ENCODE measurements around the gene GPR161.

Gene GPR161

DNA sequence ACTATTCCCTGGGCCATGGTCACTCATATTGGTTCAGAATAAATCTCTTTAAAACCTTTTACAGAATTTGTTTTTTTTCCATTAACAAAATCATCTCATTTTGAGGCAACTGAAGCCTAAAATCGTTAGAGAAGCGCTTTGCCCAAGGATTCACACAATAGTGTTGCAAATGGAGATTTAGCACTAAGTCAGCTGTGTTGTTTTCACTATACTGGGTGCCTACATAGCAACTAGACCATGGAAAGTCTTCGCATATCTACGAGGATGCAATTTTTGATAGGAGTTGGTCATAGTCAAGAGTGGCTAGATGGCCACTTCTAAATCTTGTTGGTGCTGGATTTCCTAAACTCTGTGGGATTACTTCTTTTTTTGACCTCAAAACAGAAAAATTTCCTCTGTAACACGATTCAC is 41.5 kb upstream of the GPR161 start:
- H3K9me3 Mint-ChIP-seq: peaks cover 2% of the 10 kb centered on the region
- H3K27ac Mint-ChIP-seq: no peak overlapping the region
- H3K4me3 Mint-ChIP-seq: no peak overlapping the region
- no peaks in the 10 kb centered on the region for H3K27me3 Mint-ChIP-seq (ENCODE audit: low read depth)
- H3K4me1 Mint-ChIP-seq: no peaks in the 10 kb centered on the region
- no peaks in the 10 kb centered on the region for H3K36me3 Mint-ChIP-seq (ENCODE audit: low read depth)
- TF ChIP-seq, protein P1, sequence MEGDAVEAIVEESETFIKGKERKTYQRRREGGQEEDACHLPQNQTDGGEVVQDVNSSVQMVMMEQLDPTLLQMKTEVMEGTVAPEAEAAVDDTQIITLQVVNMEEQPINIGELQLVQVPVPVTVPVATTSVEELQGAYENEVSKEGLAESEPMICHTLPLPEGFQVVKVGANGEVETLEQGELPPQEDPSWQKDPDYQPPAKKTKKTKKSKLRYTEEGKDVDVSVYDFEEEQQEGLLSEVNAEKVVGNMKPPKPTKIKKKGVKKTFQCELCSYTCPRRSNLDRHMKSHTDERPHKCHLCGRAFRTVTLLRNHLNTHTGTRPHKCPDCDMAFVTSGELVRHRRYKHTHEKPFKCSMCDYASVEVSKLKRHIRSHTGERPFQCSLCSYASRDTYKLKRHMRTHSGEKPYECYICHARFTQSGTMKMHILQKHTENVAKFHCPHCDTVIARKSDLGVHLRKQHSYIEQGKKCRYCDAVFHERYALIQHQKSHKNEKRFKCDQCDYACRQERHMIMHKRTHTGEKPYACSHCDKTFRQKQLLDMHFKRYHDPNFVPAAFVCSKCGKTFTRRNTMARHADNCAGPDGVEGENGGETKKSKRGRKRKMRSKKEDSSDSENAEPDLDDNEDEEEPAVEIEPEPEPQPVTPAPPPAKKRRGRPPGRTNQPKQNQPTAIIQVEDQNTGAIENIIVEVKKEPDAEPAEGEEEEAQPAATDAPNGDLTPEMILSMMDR (IDR thresholded peaks at IDR 0.05; ENCODE audit: unreplicated experiment in 3 of 3): no peak

DNA sequence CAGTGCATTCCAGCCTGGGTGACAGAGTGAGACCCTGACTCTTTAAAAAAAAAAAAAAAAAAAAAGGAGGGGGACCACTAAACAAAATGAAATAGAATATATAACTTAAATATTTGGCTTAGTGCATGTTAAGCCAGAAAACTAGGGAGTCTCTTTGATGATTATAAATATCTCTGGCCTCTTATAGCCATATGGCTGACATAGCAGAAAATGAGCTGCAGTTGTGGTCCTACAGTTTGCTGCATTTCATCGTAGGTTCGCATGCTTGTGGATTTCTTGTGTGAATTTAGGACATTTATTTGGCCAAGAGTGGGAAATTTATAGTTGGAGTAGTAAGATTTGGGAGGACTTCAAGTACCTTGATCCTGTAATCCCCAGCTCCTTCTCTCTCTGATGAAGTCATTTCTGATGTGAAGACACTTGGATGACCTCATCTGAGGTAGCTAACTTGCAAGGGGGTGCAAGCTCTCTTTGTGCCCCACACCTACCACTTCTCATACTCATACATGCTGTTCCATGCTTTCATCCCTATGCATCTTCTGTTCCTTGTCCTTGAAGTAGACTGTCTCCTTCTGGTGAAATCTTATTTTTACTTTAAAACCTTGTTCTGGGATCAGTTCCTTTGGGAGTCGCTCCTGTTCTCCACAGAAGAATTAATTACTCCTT is 35.7 kb upstream of the GPR161 start:
- H3K9me3 Mint-ChIP-seq: peaks cover 2% of the 10 kb centered on the region
- H3K27ac Mint-ChIP-seq: no peak overlapping the region
- no peaks in the 10 kb centered on the region for H3K36me3 Mint-ChIP-seq (ENCODE audit: low read depth)

GRCh38 chr1:168170564-168171508 is 34.1 kb upstream of the GPR161 start:
- H3K27ac Mint-ChIP-seq: peak overlapping the region in 1 of 3 experiments; percentile 35
- peaks cover 4% of the 10 kb centered on the region for H3K27me3 Mint-ChIP-seq (ENCODE audit: low read depth)
- peaks cover 2% of the 10 kb centered on the region for H3K9me3 Mint-ChIP-seq
- no peaks in the 10 kb centered on the region for H3K4me1 Mint-ChIP-seq
- TF ChIP-seq, protein P1 (IDR thresholded peaks at IDR 0.05; ENCODE audit: unreplicated experiment in 3 of 3): no peak
- no peaks in the 10 kb centered on the region for H3K36me3 Mint-ChIP-seq (ENCODE audit: low read depth)
- no peak overlapping the region for H3K4me3 Mint-ChIP-seq

More for the DNA sequence above, 35.7 kb upstream of the GPR161 start:
- TF ChIP-seq, protein P1 (IDR thresholded peaks at IDR 0.05; ENCODE audit: unreplicated experiment in 3 of 3): no peak
- peaks cover 4% of the 10 kb centered on the region for H3K27me3 Mint-ChIP-seq (ENCODE audit: low read depth)
- H3K4me3 Mint-ChIP-seq: no peak overlapping the region
- no peaks in the 10 kb centered on the region for H3K4me1 Mint-ChIP-seq

DNA sequence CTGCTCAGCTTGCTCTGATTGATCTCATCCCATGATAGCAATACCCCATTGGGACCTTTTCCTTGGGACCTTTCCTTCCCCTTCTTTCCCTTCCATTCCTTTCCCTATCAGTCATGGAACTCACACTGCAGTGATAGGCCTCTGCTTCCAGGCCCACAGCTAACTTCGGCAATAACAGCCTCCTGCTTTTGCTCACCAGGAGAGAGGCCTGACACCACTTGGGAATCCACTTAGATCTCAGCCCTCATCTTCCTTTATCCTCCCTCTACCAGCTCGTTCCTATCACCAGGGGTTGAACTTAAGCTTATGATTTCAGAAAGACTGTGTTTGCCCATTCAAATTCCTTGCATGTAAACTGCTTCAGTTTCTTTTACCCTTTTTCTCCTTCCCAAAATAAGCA is 31.1 kb upstream of the GPR161 start:
- H3K9me3 Mint-ChIP-seq: no peaks in the 10 kb centered on the region
- no peaks in the 10 kb centered on the region for H3K36me3 Mint-ChIP-seq (ENCODE audit: low read depth)
- no peaks in the 10 kb centered on the region for H3K4me1 Mint-ChIP-seq
- H3K4me3 Mint-ChIP-seq: no peak overlapping the region
- H3K27me3 Mint-ChIP-seq (ENCODE audit: low read depth): peaks cover 4% of the 10 kb centered on the region
- TF ChIP-seq, protein P1 (IDR thresholded peaks at IDR 0.05; ENCODE audit: unreplicated experiment in 3 of 3): no peak
- no peak overlapping the region for H3K27ac Mint-ChIP-seq

DNA sequence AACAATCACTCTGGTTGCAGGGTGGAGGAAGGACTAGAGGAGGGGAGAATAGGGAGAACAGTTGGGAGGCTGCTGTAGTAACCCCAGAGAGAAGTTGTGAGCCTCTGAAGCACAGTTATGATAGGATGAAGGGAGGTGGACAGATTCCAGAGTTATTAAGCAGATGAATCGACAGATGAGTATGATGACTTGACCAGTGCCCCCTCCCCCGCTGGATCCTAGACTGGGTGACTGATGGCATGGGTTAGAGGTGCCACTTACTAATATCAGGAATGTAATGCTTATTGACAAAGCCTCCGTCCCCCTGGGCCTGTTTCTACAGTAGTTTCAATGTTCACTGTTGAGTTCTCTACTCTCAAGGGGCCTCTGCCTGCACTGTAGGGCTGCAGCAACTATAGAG is 28.0 kb upstream of the GPR161 start:
- Mint-ChIP-seq H3K36me3 (ENCODE audit: low read depth) (peaks cover 8% of the 10 kb centered on the region), H3K27me3 (ENCODE audit: low read depth) (peaks cover 4% of the 10 kb centered on the region), H3K4me1 (no peaks in the 10 kb centered on the region), H3K27ac (no peak overlapping the region), H3K9me3 (peaks cover 9% of the 10 kb centered on the region), H3K4me3 (no peak overlapping the region)
- TF ChIP-seq, protein P1 (IDR thresholded peaks at IDR 0.05; ENCODE audit: unreplicated experiment in 3 of 3): no peak
